ENCODE measurements around the gene ZNF714. TPM values are rescaled to one million over a fixed set of nuclear protein-coding genes. Genes with fewer than 3 reads are reported as not detected.

The ZNF714 gene
- total and polyA plus RNA-seq, 2 of the 8 experiments (the other 6 are each of a cell fraction or from before 2014, with no cell fraction given): 16.4 to 74.2 TPM

DNA sequence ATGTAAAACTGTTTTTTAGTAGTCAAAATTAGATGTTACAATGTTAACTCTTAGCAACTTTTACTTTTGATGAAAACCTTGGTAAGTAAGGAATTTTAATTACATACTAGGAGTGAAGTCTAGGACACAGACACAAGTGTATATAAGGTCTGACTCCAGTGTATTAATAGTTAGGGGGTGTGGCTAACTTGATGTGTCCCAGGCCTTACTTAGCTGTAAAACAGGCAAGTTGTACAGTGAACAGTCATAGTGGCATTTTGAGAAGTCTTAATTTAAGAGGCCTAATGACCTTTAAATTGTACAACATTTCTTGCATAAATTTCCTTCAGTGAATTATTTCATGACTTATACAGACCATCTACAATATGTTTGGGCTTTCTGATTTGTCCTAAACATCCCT lies 66.7 kb downstream of the ZNF714 start:
- no peaks in the 10 kb centered on the region for H3K4me1 ChIP-seq (replicated peaks in 1 of 4; ENCODE audit: control insufficient read depth in 3 of 4, insufficient read depth in 4 of 4, low read length in 3 of 4)
- no peaks in the 10 kb centered on the region for H3K79me1 ChIP-seq (ENCODE audit: low read depth, low read length)
- no peak overlapping the region for H4K8ac ChIP-seq (ENCODE audit: extremely low read depth, insufficient read depth, low read length)
- H2AFZ ChIP-seq (ENCODE audit: low read length): no peak overlapping the region
- DNase-seq (ENCODE audit: low read depth in 1 of 2, low spot score in 2 of 2) (no peak), FAIRE-seq (no peak)
- H2BK120ac ChIP-seq (replicated peaks; ENCODE audit: low read depth, low read length): no peak overlapping the region
- H3K9me3 ChIP-seq (ENCODE audit: insufficient read depth in 2 of 2, low read depth in 1 of 2, low read length in 1 of 2): peaks cover 20 to 24% of the 10 kb centered on the region in 2 experiments
- no peak overlapping the region for H3K4me3 ChIP-seq (ENCODE audit: extremely low read depth in 1 of 4, insufficient read depth in 2 of 4, low read depth in 3 of 4, low read length in 4 of 4)
- H2BK20ac ChIP-seq (ENCODE audit: low read length): no peak overlapping the region
- H2BK15ac ChIP-seq (ENCODE audit: low read length): no peak overlapping the region
- no peak overlapping the region for H2BK5ac ChIP-seq (ENCODE audit: low read depth, low read length)
- no peak overlapping the region for H4K5ac ChIP-seq (ENCODE audit: insufficient read length, low read depth, low read length)
- TF ChIP-seq BACH1 (IDR thresholded peaks at IDR 0.05; ENCODE audit: low read length): no peak
- TF ChIP-seq RBBP5 (IDR thresholded peaks at IDR 0.05; ENCODE audit: borderline replicate concordance, low read depth, low read length): no peak
- TF ChIP-seq SRF (IDR thresholded peaks at IDR 0.05; ENCODE audit: low read depth, low read length): no peak
- TF ChIP-seq CBX8 (IDR thresholded peaks at IDR 0.05; ENCODE audit: borderline replicate concordance, low read depth, low read length): no peak
- TF ChIP-seq SIX5 (IDR thresholded peaks at IDR 0.05; ENCODE audit: low read depth, low read length): no peak
- TF ChIP-seq TAF7 (optimal IDR thresholded peaks at IDR 0.05; ENCODE audit: borderline replicate concordance, low read depth, low read length): no peak
- no peak for TF ChIP-seq BCL11A (IDR thresholded peaks at IDR 0.05; ENCODE audit: low read depth in 2 of 2, low read length in 2 of 2)
- no peak for TF ChIP-seq GTF2F1 (IDR thresholded peaks at IDR 0.05; ENCODE audit: borderline replicate concordance, low read depth, low read length)
- TF ChIP-seq HDAC6 (IDR thresholded peaks at IDR 0.05; ENCODE audit: low read depth, low read length): no peak
- no peak for TF ChIP-seq POLR2A (IDR thresholded peaks at IDR 0.05; ENCODE audit: control extremely low read depth in 1 of 2, low read depth in 2 of 2, low read length in 2 of 2)
- no peak for TF ChIP-seq CHD1 (IDR thresholded peaks at IDR 0.05; ENCODE audit: low read depth, low read length)
- TF ChIP-seq JUND (IDR thresholded peaks at IDR 0.05; ENCODE audit: low read length): no peak
- TF ChIP-seq RFX5 (IDR thresholded peaks at IDR 0.05; ENCODE audit: borderline replicate concordance, low read depth, low read length): no peak
- peaks cover 13 to 96% (median 63%) of the 10 kb centered on the region in 4 experiments for H3K36me3 ChIP-seq (ENCODE audit: control insufficient read depth in 2 of 4, insufficient read depth in 4 of 4, low read length in 3 of 4)
- no peak overlapping the region for H3K27ac ChIP-seq (ENCODE audit: low read depth, low read length)
- CTCF ChIA-PET (ENCODE audit: partially characterized antibody): no interaction called here
- no peak overlapping the region for H3K23ac ChIP-seq (ENCODE audit: insufficient read length)
- no peak overlapping the region for H4K91ac ChIP-seq (replicated peaks; ENCODE audit: insufficient read length, low read length)
- no peak overlapping the region for H2AK5ac ChIP-seq (ENCODE audit: low read depth, low read length)
- no peak overlapping the region for H3K56ac ChIP-seq (replicated peaks; ENCODE audit: insufficient read length, low read depth, low read length)
- H3K4ac ChIP-seq (replicated peaks; ENCODE audit: insufficient read length, low read depth, low read length): no peak overlapping the region
- no peak overlapping the region for H3K4me2 ChIP-seq (ENCODE audit: insufficient read depth in 1 of 2, low read depth in 2 of 2, low read length in 2 of 2)
- H4K20me1 ChIP-seq (replicated peaks in 1 of 2; ENCODE audit: control insufficient read depth in 1 of 2, insufficient read depth in 2 of 2, low read length in 2 of 2): no peaks in the 10 kb centered on the region
- POLR2A ChIA-PET (ENCODE audit: partially characterized antibody): no interaction called here
- no peak overlapping the region for H3K14ac ChIP-seq (ENCODE audit: insufficient read length)
- no peaks in the 10 kb centered on the region for H3K27me3 ChIP-seq (replicated peaks in 1 of 4; ENCODE audit: control insufficient read depth in 3 of 4, extremely low read depth in 1 of 4, insufficient read depth in 3 of 4, low read length in 3 of 4)
- H3K79me2 ChIP-seq (ENCODE audit: control insufficient read depth in 1 of 2, insufficient read depth in 2 of 2, low read length in 2 of 2): peaks cover 0 to 52% of the 10 kb centered on the region in 2 experiments; a peak in 2 of 4 replicates
- H3K18ac ChIP-seq (ENCODE audit: extremely low read depth, low read length): no peak overlapping the region
- no peak overlapping the region for H3K9ac ChIP-seq (replicated peaks in 1 of 4; ENCODE audit: extremely low read depth in 1 of 4, low read depth in 3 of 4, low read length in 3 of 4)
- H2BK12ac ChIP-seq (ENCODE audit: low read depth, low read length): no peak overlapping the region
- H3K23me2 ChIP-seq (ENCODE audit: low read depth, low read length): no peaks in the 10 kb centered on the region
